RWPE2 (cell line): ENCODE results near the gene PTPRM.

Source experiments
- ATAC-seq: fragments of 200-7000 bp; cut with Tn5 transposase; 3 replicates; pipeline ENCODE4 v1.9.1; 2021; ENCODE audit warnings: low read depth
- DNase-seq: peaks from one replicate; pipeline ENCODE4 v3.0.0-alpha.2; 2020; ENCODE audit warnings: low spot score
- H3K27ac ChIP-seq: fragments of 450-650 bp; 2 replicates; pipeline ENCODE4 v1.5.1; 2017; ENCODE audit warnings: mild to moderate bottlenecking; ENCODE audit not compliant: poor library complexity, severe bottlenecking
- H3K27me3 ChIP-seq: fragments of 250-450 bp; sonication (Bioruptor Pico); 2 replicates; pipeline ENCODE4 v1.5.1; 2021; ENCODE audit warnings: mild to moderate bottlenecking, moderate library complexity; ENCODE audit not compliant: insufficient read depth, poor library complexity, severe bottlenecking
- H3K36me3 ChIP-seq: fragments of 250-450 bp; sonication (Bioruptor Pico); 2 replicates; pipeline ENCODE4 v1.5.1; 2020; ENCODE audit warnings: low read depth, mild to moderate bottlenecking, moderate library complexity
- H3K4me1 ChIP-seq: fragments of 250-450 bp; sonication (Bioruptor Pico); 2 replicates; pipeline ENCODE4 v1.5.1; 2021; ENCODE audit warnings: mild to moderate bottlenecking, moderate library complexity; ENCODE audit not compliant: insufficient read depth, poor library complexity, severe bottlenecking
- H3K4me3 ChIP-seq: fragments of 250-450 bp; sonication (Bioruptor Pico); 2 replicates; pipeline ENCODE4 v1.5.1; 2021; ENCODE audit warnings: mild to moderate bottlenecking, moderate library complexity; ENCODE audit not compliant: severe bottlenecking
- H3K9me3 ChIP-seq: fragments of 250-450 bp; sonication (Bioruptor Pico); 2 replicates; pipeline ENCODE4 v1.5.1; 2021; ENCODE audit warnings: mild to moderate bottlenecking, moderate library complexity; ENCODE audit not compliant: severe bottlenecking
- TF ChIP-seq, protein P1 (sequence below): fragments of 450-650 bp; IDR thresholded peaks from one replicate; pipeline ENCODE4 v1.5.1; 2017; ENCODE audit warnings: mild to moderate bottlenecking, moderate library complexity; ENCODE audit not compliant: poor library complexity, severe bottlenecking

The PTPRM gene

GRCh38 chr18:7557973-7558372 lies 9.1 kb upstream of the PTPRM start:
- no peak for ATAC-seq
- no peak overlapping the region for H3K4me3 ChIP-seq
- H3K36me3 ChIP-seq = no peaks in the 10 kb centered on the region
- DNase-seq = no peak
- H3K27me3 ChIP-seq = no peaks in the 10 kb centered on the region
- H3K4me1 ChIP-seq = no peaks in the 10 kb centered on the region
- H3K9me3 ChIP-seq = no peaks in the 10 kb centered on the region
- TF ChIP-seq, protein P1, sequence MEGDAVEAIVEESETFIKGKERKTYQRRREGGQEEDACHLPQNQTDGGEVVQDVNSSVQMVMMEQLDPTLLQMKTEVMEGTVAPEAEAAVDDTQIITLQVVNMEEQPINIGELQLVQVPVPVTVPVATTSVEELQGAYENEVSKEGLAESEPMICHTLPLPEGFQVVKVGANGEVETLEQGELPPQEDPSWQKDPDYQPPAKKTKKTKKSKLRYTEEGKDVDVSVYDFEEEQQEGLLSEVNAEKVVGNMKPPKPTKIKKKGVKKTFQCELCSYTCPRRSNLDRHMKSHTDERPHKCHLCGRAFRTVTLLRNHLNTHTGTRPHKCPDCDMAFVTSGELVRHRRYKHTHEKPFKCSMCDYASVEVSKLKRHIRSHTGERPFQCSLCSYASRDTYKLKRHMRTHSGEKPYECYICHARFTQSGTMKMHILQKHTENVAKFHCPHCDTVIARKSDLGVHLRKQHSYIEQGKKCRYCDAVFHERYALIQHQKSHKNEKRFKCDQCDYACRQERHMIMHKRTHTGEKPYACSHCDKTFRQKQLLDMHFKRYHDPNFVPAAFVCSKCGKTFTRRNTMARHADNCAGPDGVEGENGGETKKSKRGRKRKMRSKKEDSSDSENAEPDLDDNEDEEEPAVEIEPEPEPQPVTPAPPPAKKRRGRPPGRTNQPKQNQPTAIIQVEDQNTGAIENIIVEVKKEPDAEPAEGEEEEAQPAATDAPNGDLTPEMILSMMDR = no peak
- no peak overlapping the region for H3K27ac ChIP-seq

DNA sequence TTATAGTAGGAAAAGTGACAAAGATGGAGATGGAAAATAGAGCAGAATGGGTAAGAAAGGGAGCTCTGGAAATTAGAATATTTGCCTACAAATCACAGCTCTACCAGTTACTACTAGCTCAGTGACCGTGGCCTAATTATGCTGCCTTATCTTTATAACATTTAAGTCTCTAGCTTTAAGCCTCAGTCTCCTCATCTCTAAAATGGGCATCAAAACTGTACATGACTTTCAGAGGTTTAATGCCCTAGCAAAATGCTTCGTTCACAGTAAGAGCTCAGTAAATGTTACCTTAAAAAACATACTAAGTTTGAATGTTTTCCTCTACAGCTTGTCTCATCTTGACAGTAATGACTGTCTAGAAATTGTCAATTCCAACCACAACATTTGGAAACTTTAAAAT lies 8.3 kb upstream of the PTPRM start:
- H3K4me1 ChIP-seq = no peaks in the 10 kb centered on the region

DNA sequence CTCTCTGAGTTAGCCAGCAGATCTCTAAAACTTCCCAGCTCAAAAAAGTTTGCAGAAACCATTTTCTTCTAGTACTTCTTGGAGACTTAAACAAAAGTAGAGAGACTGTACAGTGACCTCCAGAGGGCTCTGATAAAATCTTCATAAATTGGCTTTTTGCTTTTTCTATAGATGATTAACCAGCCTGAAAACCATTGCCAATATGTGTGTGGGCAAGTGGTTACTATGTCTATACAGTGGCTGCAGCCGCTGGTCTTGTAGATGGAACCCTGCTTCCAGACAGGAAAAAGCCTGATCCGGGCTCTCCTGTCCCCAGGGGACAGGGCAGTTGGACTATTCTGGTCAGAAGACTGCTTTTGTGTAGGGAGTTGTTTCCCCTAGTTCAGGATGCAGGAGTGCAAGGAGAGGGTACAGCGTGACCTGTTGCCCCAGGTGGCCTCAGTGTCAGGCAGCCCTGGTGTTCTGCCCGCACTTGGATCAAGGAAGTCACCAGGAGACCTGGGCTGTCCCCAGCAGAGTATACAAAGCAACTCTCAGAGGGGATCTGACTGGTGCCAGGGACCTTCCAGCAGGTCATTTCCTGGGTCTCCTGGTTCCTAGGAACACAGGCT lies 7.3 kb upstream of the PTPRM start:
- Histone ChIP-seq H3K36me3 (no peaks in the 10 kb centered on the region), H3K4me1 (no peaks in the 10 kb centered on the region), H3K9me3 (no peaks in the 10 kb centered on the region), H3K27ac (no peak overlapping the region), H3K27me3 (no peaks in the 10 kb centered on the region), H3K4me3 (no peak overlapping the region)
- DNase-seq = no peak
- TF ChIP-seq, protein P1 = no peak
- no peak for ATAC-seq

More for the DNA sequence above, 8.3 kb upstream of the PTPRM start:
- DNase-seq (no peak), ATAC-seq (no peak)
- no peaks in the 10 kb centered on the region for H3K9me3 ChIP-seq
- no peak overlapping the region for H3K4me3 ChIP-seq
- H3K27ac ChIP-seq = no peak overlapping the region
- TF ChIP-seq, protein P1 = no peak
- no peaks in the 10 kb centered on the region for H3K27me3 ChIP-seq
- no peaks in the 10 kb centered on the region for H3K36me3 ChIP-seq

- H3K27ac ChIP-seq = no peak overlapping the region
- H3K4me3 ChIP-seq = no peak overlapping the region
- TF ChIP-seq, protein P1 = no peak
- H3K4me1 ChIP-seq = no peaks in the 10 kb centered on the region
- ATAC-seq (no peak), DNase-seq (no peak)
- no peaks in the 10 kb centered on the region for H3K27me3 ChIP-seq
- no peaks in the 10 kb centered on the region for H3K9me3 ChIP-seq
- H3K36me3 ChIP-seq = no peaks in the 10 kb centered on the region
Observed at GRCh38 chr18:7561909-7562460, 5.1 kb upstream of the PTPRM start.

DNA sequence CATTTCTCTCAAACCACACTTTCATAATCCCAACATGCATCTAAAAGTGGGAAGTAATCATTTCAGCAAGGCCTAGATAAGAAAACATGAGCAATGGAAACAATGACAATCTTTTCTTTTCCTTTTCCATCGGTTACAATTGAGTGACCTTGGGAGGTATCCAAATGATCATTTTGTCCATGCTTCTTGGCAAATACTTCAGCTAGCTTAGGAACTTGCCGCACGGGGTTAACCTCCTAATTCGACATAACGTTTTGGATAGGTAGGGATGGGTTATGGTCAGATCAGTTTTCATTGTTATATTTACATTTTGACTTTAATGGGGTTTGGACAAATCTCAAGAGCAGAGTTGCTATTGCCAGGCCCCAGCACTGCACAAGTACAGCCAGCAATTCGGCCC lies 4.6 kb upstream of the PTPRM start:
- no peak for DNase-seq
- Histone ChIP-seq H3K4me3 (no peak overlapping the region), H3K4me1 (no peaks in the 10 kb centered on the region), H3K9me3 (no peaks in the 10 kb centered on the region), H3K36me3 (no peaks in the 10 kb centered on the region), H3K27ac (no peak overlapping the region), H3K27me3 (no peaks in the 10 kb centered on the region)
- no peak for ATAC-seq
- TF ChIP-seq, protein P1 = no peak
